Osteocyte (in vitro differentiated cells): ENCODE measurements around the gene SFT2D1. TPM values are rescaled to one million over a fixed set of nuclear protein-coding genes. Genes with fewer than 3 reads are reported as not detected.

ENCODE experiments used
- DNase-seq: peaks from one replicate; pipeline ENCODE4 v3.0.0; 2021; ENCODE audit warnings: mixed read lengths; ENCODE audit not compliant: unreplicated experiment; ENCODE audit errors: extremely low spot score
- H3K27ac Mint-ChIP-seq: one replicate; pipeline ENCODE4 v1.8.0; 2021; ENCODE audit warnings: mild to moderate bottlenecking, mixed read lengths; ENCODE audit not compliant: unreplicated experiment
- H3K27me3 Mint-ChIP-seq: one replicate; pipeline ENCODE4 v1.8.0; 2021; ENCODE audit warnings: mixed read lengths; ENCODE audit not compliant: unreplicated experiment
- H3K36me3 Mint-ChIP-seq: one replicate; pipeline ENCODE4 v1.8.0; 2021; ENCODE audit warnings: mixed read lengths; ENCODE audit not compliant: unreplicated experiment
- H3K4me1 Mint-ChIP-seq: one replicate; pipeline ENCODE4 v1.8.0; 2021; ENCODE audit warnings: mixed read lengths; ENCODE audit not compliant: unreplicated experiment
- H3K4me3 Mint-ChIP-seq: one replicate; pipeline ENCODE4 v1.8.0; 2021; ENCODE audit warnings: mild to moderate bottlenecking, moderate library complexity, mixed read lengths; ENCODE audit not compliant: unreplicated experiment
- H3K9me3 Mint-ChIP-seq: one replicate; pipeline ENCODE4 v1.8.0; 2021; ENCODE audit warnings: mixed read lengths; ENCODE audit not compliant: unreplicated experiment
- CTCF ChIP-seq: fragments of 200-600 bp; sonication (generic); IDR thresholded peaks from 2 replicates; pipeline ENCODE4 v1.5.0; 2021; ENCODE audit warnings: antibody characterized with exemption, mild to moderate bottlenecking, moderate library complexity
- total RNA-seq: library from RNA; stranded (reverse); gene quantifications from 2 replicates; pipeline ENCODE4 v1.2.1, GENCODE V29; 2021

Gene SFT2D1
- total RNA-seq, 1 donor from 2014 or later: 34.0 TPM

DNA sequence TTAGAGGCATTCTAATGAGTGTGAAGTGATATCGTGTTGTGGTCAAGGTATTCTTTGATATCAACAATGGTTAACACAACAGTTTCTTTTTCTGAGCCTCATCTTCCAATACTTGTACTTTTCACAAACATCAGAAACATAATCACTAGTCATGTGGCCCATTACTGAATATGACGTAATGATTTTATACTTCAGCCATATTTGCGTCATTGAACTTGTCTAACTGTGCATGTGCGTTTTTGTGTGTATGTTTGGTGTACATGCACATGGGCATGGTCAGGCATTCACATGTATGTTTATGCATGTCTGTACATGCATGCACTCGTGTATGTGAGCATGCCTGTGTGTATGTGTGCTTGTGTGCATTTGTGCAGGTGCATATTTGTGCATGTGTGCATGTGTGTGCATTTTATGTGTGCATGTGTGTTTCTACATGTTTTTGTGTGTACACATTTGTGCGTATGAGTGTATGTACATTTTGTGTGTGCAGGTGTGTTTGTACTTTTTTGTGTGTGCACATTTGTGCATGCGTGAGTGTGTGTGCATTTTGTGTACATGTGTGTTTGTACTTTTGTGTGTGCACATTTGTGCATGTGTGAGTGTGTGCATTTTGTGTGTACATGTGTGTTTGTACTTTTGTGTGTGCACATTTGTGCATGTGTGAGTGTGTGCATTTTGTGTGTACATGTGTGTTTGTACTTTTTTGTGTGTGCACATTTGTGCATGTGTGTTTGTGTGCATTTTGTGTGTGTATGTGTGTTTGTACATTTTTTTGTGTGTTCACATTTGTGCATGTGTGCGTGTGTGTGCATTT lies 63.6 kb downstream of the SFT2D1 start:
- no peaks in the 10 kb centered on the region for H3K4me1 Mint-ChIP-seq
- no peaks in the 10 kb centered on the region for H3K36me3 Mint-ChIP-seq
- H3K27ac Mint-ChIP-seq: no peak overlapping the region
- no peaks in the 10 kb centered on the region for H3K9me3 Mint-ChIP-seq
- no peak overlapping the region for H3K4me3 Mint-ChIP-seq
- peak; percentile 5 for DNase-seq
- peaks cover 58% of the 10 kb centered on the region for H3K27me3 Mint-ChIP-seq
- no peak for TF ChIP-seq CTCF

DNA sequence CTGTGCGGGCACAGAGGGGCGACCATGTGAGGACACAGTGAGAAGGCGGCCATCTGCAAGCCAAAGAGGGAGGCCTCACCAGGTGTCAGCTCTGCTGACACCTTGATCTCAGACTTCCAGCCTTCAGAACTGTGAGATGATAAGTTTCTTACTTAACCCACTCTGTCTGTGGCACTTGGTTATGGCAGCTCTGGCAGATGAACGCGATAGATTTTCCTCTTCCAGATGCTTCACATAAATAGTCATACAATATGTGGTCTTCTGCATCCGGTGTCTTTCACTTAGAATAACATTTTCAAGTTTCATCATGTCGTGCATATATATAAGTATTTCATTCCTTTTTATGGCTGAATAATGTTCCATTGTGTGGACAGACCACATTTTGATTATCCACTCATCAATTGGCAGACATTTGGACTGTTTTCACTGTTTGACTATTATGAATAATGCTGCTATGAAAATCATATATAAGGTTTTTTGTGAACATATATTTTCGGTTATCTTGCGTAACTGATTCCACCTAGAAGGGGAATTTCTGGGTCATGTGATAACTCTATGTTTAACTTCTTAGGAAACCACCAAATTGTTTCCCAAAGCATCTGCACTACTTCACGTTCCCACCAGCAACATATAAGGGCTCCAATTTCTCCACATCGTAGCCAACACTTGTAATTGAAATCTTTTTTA lies 64.3 kb downstream of the SFT2D1 start:
- TF ChIP-seq CTCF: no peak
- DNase-seq: no peak
- peaks cover 52% of the 10 kb centered on the region for H3K27me3 Mint-ChIP-seq
- no peak overlapping the region for H3K27ac Mint-ChIP-seq
- H3K4me3 Mint-ChIP-seq: no peak overlapping the region
- H3K4me1 Mint-ChIP-seq: no peaks in the 10 kb centered on the region
- H3K9me3 Mint-ChIP-seq: no peaks in the 10 kb centered on the region
- H3K36me3 Mint-ChIP-seq: no peaks in the 10 kb centered on the region

DNA sequence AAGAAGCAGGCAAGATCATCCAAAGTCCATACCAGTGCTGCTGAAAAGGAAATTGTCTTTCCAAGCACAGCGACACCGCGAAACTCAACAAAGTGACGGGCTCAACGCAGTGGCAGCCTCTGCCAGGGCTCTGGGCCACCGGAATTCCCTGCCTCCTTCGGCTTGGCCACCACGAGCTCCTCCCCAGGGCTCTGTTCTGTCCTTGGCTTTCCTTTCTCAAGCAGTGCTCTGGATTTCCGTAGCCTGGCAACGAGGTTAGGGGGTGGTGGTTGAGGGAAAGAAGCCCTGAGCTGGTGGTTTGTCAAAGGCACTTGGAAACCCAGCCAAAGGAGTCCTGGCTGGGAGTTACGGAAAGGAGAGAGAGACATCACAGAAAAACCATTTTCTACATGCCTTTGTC lies 65.3 kb downstream of the SFT2D1 start:
- Mint-ChIP-seq H3K4me3 (no peak overlapping the region), H3K4me1 (no peaks in the 10 kb centered on the region), H3K9me3 (no peaks in the 10 kb centered on the region), H3K27ac (no peak overlapping the region), H3K36me3 (no peaks in the 10 kb centered on the region), H3K27me3 (peaks cover 45% of the 10 kb centered on the region)
- TF ChIP-seq CTCF: no peak
- DNase-seq: peak; percentile 73

GRCh38 chr6:166275714-166276166 lies 66.6 kb downstream of the SFT2D1 start:
- Mint-ChIP-seq H3K9me3 (no peaks in the 10 kb centered on the region), H3K27ac (no peak overlapping the region), H3K27me3 (peaks cover 37% of the 10 kb centered on the region), H3K4me1 (no peaks in the 10 kb centered on the region), H3K4me3 (no peak overlapping the region), H3K36me3 (no peaks in the 10 kb centered on the region)
- peak; percentile 100 for TF ChIP-seq CTCF
- DNase-seq: peak; percentile 92

DNA sequence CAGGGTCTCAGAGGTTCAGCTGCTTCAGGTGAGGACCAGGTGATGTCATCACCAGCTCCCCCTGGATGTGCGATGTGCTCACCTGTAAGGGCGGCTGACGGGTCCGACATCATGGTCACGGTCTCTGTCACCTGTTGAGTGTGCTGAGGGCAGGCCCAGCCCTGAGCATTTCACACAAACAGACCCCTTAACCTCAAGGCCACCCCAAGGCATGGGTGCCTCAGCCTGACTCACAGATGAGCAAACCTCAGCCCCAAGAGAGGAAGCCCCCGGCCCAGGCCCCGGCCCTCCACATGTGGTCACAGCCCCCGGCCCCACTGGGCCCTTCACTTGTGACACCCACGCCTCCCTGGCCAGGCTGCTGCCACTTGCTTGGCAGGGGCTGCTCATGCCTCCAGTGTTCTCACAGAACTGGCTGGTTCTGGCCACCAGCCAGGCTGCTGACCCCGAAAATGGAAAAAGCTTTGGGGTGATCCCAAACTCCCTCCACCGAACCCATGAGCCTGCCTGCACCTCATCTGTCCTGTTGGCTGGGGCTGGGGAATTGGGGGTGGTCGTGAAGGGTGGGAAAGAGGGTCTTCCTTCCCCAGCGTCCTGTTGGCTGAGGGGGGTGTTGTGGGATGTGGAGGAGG lies 67.5 kb downstream of the SFT2D1 start:
- Mint-ChIP-seq H3K27me3 (peaks cover 31% of the 10 kb centered on the region), H3K27ac (no peak overlapping the region), H3K9me3 (no peaks in the 10 kb centered on the region), H3K36me3 (no peaks in the 10 kb centered on the region), H3K4me1 (no peaks in the 10 kb centered on the region), H3K4me3 (no peak overlapping the region)
- no peak for TF ChIP-seq CTCF
- DNase-seq: peak; percentile 82
